ENCODE measurements around the gene IFFO2.

The IFFO2 gene

DNA sequence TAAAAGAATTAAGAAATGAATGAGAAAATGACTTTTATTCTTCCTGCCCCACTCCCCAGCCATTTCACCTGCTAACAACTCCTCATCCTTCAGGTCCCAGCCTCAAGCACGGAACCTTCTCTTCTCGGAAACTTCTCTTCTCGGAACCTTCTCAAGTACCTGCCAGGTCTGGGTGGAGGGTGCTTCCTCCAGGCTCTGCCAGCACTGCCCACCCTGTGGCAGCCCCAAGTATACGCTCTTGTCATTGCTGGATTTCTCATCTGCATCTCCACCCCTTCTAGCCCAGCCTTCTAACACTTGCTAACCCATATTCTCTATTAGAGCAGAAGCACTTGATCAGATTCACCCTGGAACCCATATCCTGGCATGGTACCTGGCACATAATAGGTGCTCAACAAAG, 3.9 kb upstream of the IFFO2 start:
- H3K79me2 ChIP-seq (ENCODE audit: control insufficient read depth, low read length) = no peaks in the 10 kb centered on the region
- H3K4me2 ChIP-seq (ENCODE audit: low read length) = no peak overlapping the region
- no peak overlapping the region for H3K4me3 ChIP-seq (ENCODE audit: low read length)
- no peaks in the 10 kb centered on the region for H3K36me3 ChIP-seq (ENCODE audit: control insufficient read depth, low read length)
- H4K20me1 ChIP-seq (ENCODE audit: control insufficient read depth, insufficient read depth, low read depth, low read length) = peaks cover under 1% of the 10 kb centered on the region; the same call in 1 of the 2 replicates
- H3K27ac ChIP-seq (ENCODE audit: low read depth, low read length) = no peak overlapping the region
- no peaks in the 10 kb centered on the region for H3K9me2 ChIP-seq (replicated peaks; ENCODE audit: control insufficient read depth, low read length)
- no peaks in the 10 kb centered on the region for H3K9me3 ChIP-seq (ENCODE audit: control insufficient read depth, insufficient read depth, low read length)
- H3F3A ChIP-seq (ENCODE audit: control insufficient read depth, insufficient read depth) = no peaks in the 10 kb centered on the region
- TF ChIP-seq EZH2phosphoT487 (IDR thresholded peaks at IDR 0.05; ENCODE audit: borderline replicate concordance, low read length) (no peak), CTCF (IDR thresholded peaks at IDR 0.05; ENCODE audit: low read depth, low read length, poor library complexity, severe bottlenecking) (no peak)
- peaks cover 9% of the 10 kb centered on the region for H3K4me1 ChIP-seq (ENCODE audit: control insufficient read depth, low read length)
- H3K27me3 ChIP-seq (ENCODE audit: control insufficient read depth, low read length) = peaks cover 38% of the 10 kb centered on the region

DNA sequence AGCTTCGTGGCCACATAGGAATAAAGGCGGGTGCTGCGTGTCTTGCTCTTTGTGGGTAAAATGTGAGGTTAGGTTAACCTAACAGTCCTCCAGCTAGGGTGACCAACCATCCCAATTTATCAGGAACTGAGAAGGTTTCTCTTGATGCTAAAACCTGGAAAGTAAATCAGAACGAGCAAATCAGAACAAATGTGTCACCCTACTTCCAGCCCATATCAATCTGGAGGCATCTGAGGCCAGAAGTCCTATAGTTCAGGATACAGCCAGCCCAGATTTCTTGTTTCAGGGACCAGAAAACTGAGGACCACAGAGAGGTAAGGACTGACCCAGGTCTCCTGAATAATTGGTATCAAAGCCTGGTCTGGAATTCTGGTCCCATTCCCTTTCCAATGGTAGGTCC, 3.1 kb upstream of the IFFO2 start:
- H3K4me2 ChIP-seq (ENCODE audit: low read length) = no peak overlapping the region
- no peaks in the 10 kb centered on the region for H3K9me3 ChIP-seq (ENCODE audit: control insufficient read depth, insufficient read depth, low read length)
- H3K4me3 ChIP-seq (ENCODE audit: low read length) = no peak overlapping the region
- H3F3A ChIP-seq (ENCODE audit: control insufficient read depth, insufficient read depth) = no peaks in the 10 kb centered on the region
- TF ChIP-seq EZH2phosphoT487 (IDR thresholded peaks at IDR 0.05; ENCODE audit: borderline replicate concordance, low read length) (no peak), CTCF (IDR thresholded peaks at IDR 0.05; ENCODE audit: low read depth, low read length, poor library complexity, severe bottlenecking) (no peak)
- H3K27me3 ChIP-seq (ENCODE audit: control insufficient read depth, low read length) = peaks cover 41% of the 10 kb centered on the region
- H3K9me2 ChIP-seq (replicated peaks; ENCODE audit: control insufficient read depth, low read length) = no peaks in the 10 kb centered on the region
- H3K36me3 ChIP-seq (ENCODE audit: control insufficient read depth, low read length) = no peaks in the 10 kb centered on the region
- H3K27ac ChIP-seq (ENCODE audit: low read depth, low read length) = no peak overlapping the region
- H3K4me1 ChIP-seq (ENCODE audit: control insufficient read depth, low read length) = peaks cover 12% of the 10 kb centered on the region
- no peaks in the 10 kb centered on the region for H3K79me2 ChIP-seq (ENCODE audit: control insufficient read depth, low read length)
- peaks cover 3% of the 10 kb centered on the region; the same call in 1 of the 2 replicates for H4K20me1 ChIP-seq (ENCODE audit: control insufficient read depth, insufficient read depth, low read depth, low read length)

GRCh38 chr1:18957532-18958300, 1.2 kb upstream of the IFFO2 start:
- no peaks in the 10 kb centered on the region for H3K79me2 ChIP-seq (ENCODE audit: control insufficient read depth, low read length)
- H3K9me2 ChIP-seq (replicated peaks; ENCODE audit: control insufficient read depth, low read length) = no peaks in the 10 kb centered on the region
- peaks cover 12% of the 10 kb centered on the region for H3K4me1 ChIP-seq (ENCODE audit: control insufficient read depth, low read length)
- peaks cover 3% of the 10 kb centered on the region; the same call in 1 of the 2 replicates for H4K20me1 ChIP-seq (ENCODE audit: control insufficient read depth, insufficient read depth, low read depth, low read length)
- no peaks in the 10 kb centered on the region for H3F3A ChIP-seq (ENCODE audit: control insufficient read depth, insufficient read depth)
- H3K36me3 ChIP-seq (ENCODE audit: control insufficient read depth, low read length) = no peaks in the 10 kb centered on the region
- H3K9me3 ChIP-seq (ENCODE audit: control insufficient read depth, insufficient read depth, low read length) = no peaks in the 10 kb centered on the region
- peaks cover 52% of the 10 kb centered on the region for H3K27me3 ChIP-seq (ENCODE audit: control insufficient read depth, low read length)
- peak overlapping the region; percentile 94; the same call in 1 of the 2 replicates for H3K4me2 ChIP-seq (ENCODE audit: low read length)
- 0 out of 2 replicates have a peak overlapping the region, but pooled peaks have one; percentile 80 for H3K4me3 ChIP-seq (ENCODE audit: low read length)
- H3K27ac ChIP-seq (ENCODE audit: low read depth, low read length) = no peak overlapping the region
- TF ChIP-seq EZH2phosphoT487 (IDR thresholded peaks at IDR 0.05; ENCODE audit: borderline replicate concordance, low read length) = no peak
- no peak for TF ChIP-seq CTCF (IDR thresholded peaks at IDR 0.05; ENCODE audit: low read depth, low read length, poor library complexity, severe bottlenecking)

Data from DOHH2 (cell line).